Mesenteric fat pad (tissue), 1 donor: ENCODE data around the gene IDH3A. TPM values are rescaled to one million over a fixed set of nuclear protein-coding genes. Genes with fewer than 3 reads are reported as not detected.

Experiments used
- DNase-seq: peaks from one replicate; pipeline ENCODE4 v3.0.0-alpha.2; 2020; ENCODE audit warnings: low spot score
- total RNA-seq: library from RNA; stranded (reverse); fragmentation: NEBNext Ultra II Directional; extraction: Animal tissue kit (Norgen Biotek cat#: 25700); gene quantifications from one replicate; pipeline ENCODE4 v1.2.1, GENCODE V29; 2021
- donor health status: DM: yes; HTN: yes; CAD: no.

IDH3A gene
- total RNA-seq, 1 donor from 2014 or later = 105 TPM

- no peak for DNase-seq
Measured at GRCh38 chr15:78164010-78164409, 14.8 kb downstream of the IDH3A start.

DNA sequence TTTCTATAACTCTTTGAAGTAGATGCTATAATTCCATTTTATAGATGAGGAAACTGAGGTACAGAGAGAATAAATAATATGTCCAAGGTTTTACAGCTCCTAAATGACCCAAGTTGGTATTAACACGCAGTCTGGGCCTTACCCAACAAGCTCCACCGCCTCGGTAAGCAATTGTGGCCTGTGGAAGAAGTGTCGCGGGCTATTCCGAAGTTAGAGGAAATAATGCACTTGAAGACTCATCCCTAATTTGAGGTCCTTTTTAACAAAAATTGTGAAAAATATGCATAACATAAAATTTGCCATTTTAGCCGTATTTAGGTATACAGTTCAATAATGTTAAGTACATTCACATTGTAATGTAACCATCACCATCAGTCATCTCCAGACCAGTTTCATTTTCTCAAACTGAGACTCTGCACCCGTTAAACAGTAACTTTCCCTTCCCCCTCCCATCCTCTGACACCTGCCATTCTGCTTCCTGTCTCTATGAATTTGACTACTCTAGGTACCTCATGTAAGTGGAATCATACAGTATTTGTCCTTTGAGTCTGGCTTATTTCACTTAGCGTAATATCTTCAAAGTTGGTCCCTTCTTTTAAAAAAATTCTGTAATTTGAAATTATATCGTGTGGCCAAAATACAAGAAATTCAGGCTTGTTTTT lies 18.2 kb downstream of the IDH3A start:
- DNase-seq = no peak

DNA sequence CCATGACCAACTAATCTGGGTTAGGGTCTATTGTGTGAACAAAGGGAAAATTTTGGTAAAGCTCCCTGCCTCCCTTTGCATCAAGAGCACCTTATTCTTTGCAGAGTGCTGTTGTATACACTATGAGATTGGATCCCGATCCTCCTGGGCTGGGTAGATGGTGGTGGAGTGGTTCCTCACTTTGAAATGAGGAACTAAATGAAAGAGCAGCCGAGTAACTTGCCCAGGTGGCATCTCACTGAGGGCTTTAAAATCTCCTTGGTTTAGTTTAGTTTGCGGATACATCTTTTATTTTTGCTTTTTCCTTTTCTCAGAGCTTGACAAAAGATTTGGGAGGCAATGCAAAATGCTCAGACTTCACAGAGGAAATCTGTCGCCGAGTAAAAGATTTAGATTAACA lies 19.4 kb downstream of the IDH3A start:
- no peak for DNase-seq

- DNase-seq = peak; percentile 24
Measured at GRCh38 chr15:78170848-78171773, 21.9 kb downstream of the IDH3A start.

DNA sequence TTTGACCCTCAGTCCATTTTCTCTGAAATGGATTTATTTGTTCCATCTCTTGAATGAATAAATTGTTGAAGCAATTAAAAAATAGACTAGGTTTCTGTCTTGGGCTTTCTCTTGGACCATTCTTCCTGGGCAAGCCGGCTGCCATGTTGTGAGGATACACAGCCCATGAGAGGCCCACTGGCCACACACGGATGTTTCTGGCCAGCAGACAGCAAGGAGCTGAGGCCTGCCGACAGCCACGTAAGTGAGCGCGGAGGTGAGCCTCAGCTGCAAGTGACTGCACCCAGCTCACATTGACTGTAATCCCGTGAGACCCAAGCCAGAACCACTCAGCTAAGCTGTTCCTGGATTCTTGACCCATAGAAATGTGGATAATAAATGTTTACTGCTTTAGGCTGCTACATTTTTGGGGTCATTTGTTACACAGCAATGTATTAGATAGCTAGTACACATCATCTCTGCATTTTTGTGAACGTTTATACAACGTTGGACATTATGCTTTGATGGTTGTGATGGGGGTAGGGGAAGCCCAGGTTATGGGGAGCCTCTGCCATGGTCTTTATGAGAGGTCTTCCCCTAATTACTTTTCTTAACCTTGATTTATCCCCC lies 22.8 kb downstream of the IDH3A start:
- peak; percentile 55 for DNase-seq

GRCh38 chr15:78174401-78174800 lies 25.2 kb downstream of the IDH3A start:
- no peak for DNase-seq

DNA sequence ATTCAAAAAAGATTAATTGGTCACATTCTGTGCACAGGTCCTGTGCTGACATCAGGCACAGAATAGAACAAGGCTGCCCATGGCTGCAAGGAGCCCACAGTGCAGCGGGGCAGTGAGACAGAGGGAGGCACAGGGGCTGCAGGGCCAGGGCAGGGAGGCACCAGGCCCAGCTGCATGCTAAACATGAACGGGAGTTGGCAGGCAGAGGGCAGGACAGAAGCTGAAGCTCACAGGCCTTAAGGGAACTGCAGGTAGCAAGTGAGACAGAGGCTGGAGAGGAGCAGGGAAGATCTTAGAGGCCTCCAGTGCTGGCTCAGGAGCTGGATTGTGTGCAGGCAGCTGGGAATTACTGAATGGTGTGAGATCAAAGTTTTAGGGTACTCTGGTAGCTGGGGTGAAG lies 26.2 kb downstream of the IDH3A start:
- DNase-seq = no peak

GRCh38 chr15:78177447-78177873 lies 28.3 kb downstream of the IDH3A start:
- DNase-seq = peak; percentile 90

- DNase-seq = peak; percentile 2
Measured at GRCh38 chr15:78178064-78178463, 28.9 kb downstream of the IDH3A start.

DNA sequence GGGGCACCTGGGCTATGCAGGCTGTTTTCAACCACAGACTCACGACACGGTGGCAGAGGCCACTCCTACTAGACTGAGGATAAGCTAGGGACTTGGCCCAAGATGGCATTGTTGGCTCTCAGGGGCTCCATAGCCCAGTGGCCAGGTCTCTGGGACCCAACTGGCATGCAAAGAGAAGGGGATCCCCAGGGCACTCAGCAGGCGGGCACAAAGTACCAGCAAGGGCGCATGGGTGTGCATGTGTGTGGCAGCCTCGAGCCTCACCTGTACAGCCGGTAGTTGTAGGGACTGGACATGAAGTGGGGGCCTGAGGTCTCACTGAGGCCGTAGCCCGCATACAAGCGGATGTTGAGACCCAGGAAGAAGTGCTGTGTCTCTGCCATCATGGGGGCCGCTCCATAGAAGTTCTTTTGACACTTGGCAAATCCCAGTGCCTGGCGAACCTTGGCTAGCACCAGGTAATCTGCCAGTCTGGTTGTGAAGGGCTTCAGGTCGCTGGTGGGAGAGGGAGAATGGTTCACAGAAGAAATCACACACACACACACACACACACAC lies 30.2 kb downstream of the IDH3A start:
- DNase-seq = peak; percentile 75

DNA sequence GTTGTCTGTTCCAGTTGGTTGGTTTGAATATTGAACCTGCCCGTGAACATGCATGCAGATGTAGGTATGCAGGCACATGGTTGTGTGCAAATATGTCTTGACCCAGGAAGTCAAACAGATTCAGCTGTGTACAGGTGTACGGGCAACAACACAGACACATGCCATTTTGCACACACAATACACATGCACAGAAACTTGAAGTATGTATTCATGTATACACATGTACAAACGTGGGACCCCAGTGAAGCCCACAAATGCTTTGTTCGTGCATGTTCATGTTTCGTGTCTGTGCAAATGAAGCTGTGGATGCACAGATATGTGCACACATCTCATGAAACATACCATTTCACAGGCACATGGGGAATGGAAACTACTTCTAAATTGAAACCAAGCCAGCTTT lies 30.7 kb downstream of the IDH3A start:
- peak; percentile 39 for DNase-seq

GRCh38 chr15:78182336-78182700 lies 33.2 kb downstream of the IDH3A start:
- DNase-seq = peak; percentile 45

DNA sequence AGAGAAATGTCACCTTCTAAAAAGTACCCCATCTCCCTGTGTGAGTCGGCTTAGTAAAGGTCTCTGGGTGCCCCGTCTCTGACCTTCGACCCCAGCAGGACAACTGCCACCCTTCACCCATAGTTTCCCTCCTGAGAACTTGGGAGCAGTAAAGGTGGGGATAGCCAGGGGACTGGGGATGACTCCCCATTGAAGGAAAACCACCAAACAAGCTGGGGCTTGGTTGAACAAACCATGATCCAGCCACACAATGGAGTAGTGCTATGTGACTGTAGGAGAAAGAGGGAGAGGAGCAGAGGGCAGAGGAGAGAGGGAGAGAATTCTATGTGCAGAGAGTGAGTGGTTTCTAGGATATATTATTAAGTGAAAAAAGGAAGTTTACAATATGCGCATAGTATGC lies 33.7 kb downstream of the IDH3A start:
- DNase-seq = peak; percentile 30

DNA sequence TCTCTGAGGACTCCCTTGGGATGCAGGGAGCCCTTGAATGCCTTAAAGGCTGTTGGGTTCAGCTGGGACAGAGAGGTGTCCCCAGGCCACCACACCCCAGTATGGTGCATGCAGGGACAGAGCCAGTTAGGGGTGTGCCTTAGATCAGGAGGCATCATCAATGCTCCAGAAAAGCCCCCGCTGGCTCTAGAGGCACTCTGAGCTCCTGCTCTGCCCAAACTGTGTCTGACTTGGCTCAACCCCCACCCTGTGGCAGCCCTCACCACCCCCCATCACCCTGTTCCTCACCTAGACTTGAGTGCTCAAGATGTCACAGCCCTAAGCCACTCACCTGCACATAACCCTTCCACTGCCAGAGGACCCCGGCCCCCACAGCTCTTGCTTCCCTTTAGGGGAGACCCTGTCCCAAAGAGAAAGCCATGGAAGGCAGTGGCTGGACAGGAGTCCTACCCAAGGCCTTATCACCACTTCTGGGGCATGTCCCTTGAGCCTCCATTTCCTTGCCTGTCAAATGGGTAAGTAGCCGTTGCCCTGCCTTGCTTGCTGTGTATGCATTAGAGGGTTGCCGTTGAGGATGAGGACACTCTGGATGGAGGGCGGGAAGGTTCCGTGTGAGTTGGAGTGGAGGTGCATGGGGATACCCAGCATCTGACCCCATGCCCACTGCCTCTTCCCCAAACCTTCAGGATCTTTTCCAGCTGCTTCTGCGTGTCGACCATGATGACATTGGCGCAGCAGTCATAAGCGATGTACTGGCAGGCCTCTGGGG lies 43.8 kb downstream of the IDH3A start:
- peak; percentile 76 for DNase-seq

DNA sequence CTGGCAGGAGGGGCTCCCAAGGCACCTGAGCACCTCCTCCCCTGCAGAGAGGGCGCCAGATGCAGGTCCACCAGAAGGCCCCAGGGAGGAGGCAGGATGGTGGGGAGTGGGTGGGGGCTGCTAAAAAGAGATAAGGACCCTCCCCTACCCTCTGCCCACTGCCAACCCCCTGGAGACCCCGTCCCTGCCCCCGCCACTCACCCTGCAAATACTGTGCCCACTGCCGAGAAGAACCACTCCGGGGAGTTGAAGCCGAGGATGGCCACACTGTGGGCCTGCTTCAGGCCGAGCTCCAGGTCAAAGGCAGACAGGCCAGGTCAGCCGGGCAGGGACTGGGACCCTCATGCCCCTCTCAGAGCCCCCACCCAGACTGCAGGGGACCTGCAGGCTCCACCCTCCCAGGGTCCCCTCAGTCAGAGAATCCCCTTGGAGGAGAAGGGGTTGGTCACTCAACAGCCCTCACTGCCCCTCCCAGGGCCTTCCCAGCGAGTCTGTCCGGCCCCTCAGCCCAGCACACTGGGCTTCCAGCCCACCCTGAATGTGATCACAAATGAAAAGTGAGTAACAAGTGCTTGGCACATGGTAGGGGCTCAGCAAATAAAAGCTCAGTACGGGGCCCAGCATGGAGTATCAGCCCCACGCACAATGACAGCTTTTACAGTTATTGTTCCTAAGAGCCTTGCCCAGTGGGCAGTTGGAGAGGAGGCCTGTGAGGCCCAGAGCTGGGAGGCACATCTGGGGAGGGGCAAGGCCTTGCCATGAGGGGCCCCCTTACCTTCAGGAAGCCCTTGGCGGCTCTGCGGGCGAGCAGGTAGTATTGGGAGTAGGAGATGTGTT lies 44.8 kb downstream of the IDH3A start:
- peak; percentile 75 for DNase-seq

- no peak for DNase-seq
Measured at GRCh38 chr15:78194568-78194925, 45.4 kb downstream of the IDH3A start.

GRCh38 chr15:78195735-78196201 lies 46.6 kb downstream of the IDH3A start:
- peak; percentile 80 for DNase-seq

DNA sequence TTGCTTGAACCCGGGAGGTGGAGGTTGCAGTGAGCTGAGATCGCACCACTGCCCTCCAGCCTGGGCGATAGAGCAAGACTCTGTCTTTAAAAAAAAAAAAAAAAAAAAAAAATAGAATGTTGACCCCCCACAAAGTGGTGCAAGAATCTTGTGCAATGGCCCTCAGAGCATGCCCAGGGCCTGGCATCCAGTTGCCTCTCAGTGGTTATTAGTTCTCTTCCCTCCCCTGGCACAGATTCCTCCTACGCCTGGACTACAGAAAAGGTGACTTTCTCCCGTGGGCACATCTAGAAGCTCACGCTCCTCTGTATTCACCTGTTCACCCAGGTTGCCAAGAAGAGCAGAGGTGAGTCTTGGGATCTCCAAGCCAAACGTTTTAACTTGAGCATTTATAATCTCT lies 48.5 kb downstream of the IDH3A start:
- DNase-seq = no peak

DNA sequence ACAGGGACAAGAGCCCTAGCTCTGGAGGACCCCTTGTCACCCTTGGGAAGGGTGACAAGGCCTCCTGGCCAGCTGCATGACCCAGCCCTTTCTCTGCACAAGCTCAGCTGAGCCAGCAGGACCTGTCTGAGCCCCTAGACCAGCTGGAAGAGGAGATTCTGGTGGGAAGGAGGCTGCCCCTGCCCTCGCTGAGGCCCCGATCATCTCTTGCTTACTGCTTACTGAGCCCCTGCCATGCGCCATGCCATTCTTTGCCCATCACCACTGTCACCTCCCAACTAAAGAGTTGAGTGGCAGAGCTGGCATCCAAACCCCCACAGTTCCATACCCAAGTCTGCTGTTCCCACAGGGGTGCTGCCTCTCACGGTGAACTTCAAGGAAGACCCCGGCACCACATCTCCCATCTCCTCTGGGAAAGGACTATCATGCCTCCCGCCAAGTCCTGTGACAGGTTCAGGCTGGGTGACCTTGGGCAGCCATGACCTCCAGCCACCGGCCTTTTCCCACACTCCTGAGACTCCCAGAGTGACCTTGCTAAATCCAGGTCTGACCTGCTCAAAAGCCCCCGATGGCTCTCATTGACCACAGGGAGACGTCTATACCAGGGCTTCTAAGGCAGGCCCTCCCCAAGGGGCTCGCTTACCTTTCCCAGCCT lies 51.2 kb downstream of the IDH3A start:
- no peak for DNase-seq
